Immature natural killer cell (primary cell): ENCODE measurements around the gene AQP3. TPM values are rescaled to one million over a fixed set of nuclear protein-coding genes. Genes with fewer than 3 reads are reported as not detected.
"Not testable (repeated sequence)": the region's sequence is repeated elsewhere in the genome, so short reads cannot be mapped to it uniquely, and the experiment has no call there.

Experiments
- DNase-seq, 3 donors: peaks; one replicate each; pipeline ENCODE4 v3.0.0; 2022; ENCODE audit warnings: mixed read lengths in 1 of 3
- H3K27ac Mint-ChIP-seq, 6 donors: one replicate each; pipeline ENCODE4 v1.8.0; 2020; ENCODE audit warnings: mixed read lengths in 6 of 6, mild to moderate bottlenecking in 5 of 6, inconsistent platforms in 4 of 6, moderate library complexity in 3 of 6
- H3K27me3 Mint-ChIP-seq, 3 donors: one replicate each; pipeline ENCODE4 v1.8.0; 2020 to 2021; ENCODE audit warnings: low read depth in 3 of 3, mild to moderate bottlenecking in 3 of 3, mixed read lengths in 3 of 3, moderate library complexity in 3 of 3, inconsistent platforms in 1 of 3
- H3K36me3 Mint-ChIP-seq, 3 donors: one replicate each; pipeline ENCODE4 v1.8.0; 2020; ENCODE audit warnings: mixed read lengths in 3 of 3, inconsistent platforms in 2 of 3, mild to moderate bottlenecking in 2 of 3
- H3K4me1 Mint-ChIP-seq, 2 donors: one replicate each; pipeline ENCODE4 v1.8.0; 2020; ENCODE audit warnings: inconsistent platforms in 2 of 2, mild to moderate bottlenecking in 2 of 2, mixed read lengths in 2 of 2, moderate library complexity in 1 of 2
- H3K4me3 Mint-ChIP-seq, 5 donors: one replicate each; pipeline ENCODE4 v1.8.0; 2020; ENCODE audit warnings: mild to moderate bottlenecking in 5 of 5, mixed read lengths in 5 of 5, inconsistent platforms in 3 of 5, moderate library complexity in 3 of 5
- H3K9me3 Mint-ChIP-seq, 6 donors: one replicate each; pipeline ENCODE4 v1.8.0; 2020; ENCODE audit warnings: mild to moderate bottlenecking in 6 of 6, mixed read lengths in 6 of 6, inconsistent platforms in 4 of 6, moderate library complexity in 3 of 6
- polyA plus RNA-seq, 3 donors: library from polyadenylated mRNA; unstranded; fragments of 300-500 nt; fragmentation: Illumina TruSeq; gene quantifications; one replicate each; pipeline ENCODE4 v1.2.3, GENCODE V29; 2021

The AQP3 gene
- polyA plus RNA-seq, 3 donors from 2014 or later: 5.2 to 7.9 (median 5.4) TPM

DNA sequence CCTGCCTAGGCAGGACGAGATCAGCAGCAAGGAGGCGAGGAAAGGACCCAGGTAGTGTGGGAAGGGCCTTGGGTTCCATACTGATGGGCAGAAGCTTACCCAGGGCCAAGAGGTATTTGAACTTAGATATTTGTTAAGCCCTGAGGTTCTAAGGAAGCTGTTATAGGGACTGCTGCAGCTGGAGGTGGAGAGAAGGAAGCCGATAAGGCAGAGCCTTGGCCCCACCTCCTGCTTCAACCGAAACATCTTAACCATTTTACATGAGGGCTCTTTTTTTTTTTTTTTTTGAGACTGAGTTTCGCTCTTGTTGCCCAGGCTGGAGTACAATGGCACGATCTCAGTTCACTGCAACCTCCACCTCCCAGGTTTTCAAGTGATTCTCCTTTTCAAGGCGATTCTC lies 8.6 kb upstream of the AQP3 start:
- Mint-ChIP-seq H3K4me1 (no peaks in the 10 kb centered on the region), H3K36me3 (peaks cover 0 to 1% (median under 1%) of the 10 kb centered on the region in 3 donors), H3K27ac (peak overlapping the region in 1 of 6 donors; percentile 46), H3K27me3 (peaks cover 0 to 4% (median 2%) of the 10 kb centered on the region in 3 donors), H3K4me3 (no peak overlapping the region), H3K9me3 (no peaks in the 10 kb centered on the region)
- DNase-seq: no peak

DNA sequence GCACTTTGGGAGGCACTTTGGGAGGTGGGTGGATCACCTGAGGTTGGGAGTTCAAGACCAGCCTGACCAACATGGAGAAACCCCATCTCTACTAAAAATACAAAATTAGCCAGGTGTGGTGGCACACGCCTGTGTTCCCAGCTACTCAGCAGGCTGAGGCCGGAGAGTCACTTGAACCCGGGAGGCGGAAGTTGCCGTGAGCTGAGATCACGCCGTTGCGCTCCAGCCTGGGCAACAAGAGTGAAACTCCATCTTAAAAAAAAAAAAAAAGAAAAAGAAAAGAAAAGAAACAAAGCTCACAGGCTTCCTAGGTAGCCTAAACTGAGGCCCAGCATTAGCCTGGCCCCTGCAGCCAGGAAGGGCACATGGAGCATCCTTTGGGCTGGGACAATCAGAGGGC lies 8.1 kb upstream of the AQP3 start:
- not testable (repeated sequence) for DNase-seq, H3K4me3 Mint-ChIP-seq, H3K9me3 Mint-ChIP-seq, H3K4me1 Mint-ChIP-seq, H3K27me3 Mint-ChIP-seq, H3K36me3 Mint-ChIP-seq
- peak overlapping the region in 1 of 6 donors; percentile 46 for H3K27ac Mint-ChIP-seq

DNA sequence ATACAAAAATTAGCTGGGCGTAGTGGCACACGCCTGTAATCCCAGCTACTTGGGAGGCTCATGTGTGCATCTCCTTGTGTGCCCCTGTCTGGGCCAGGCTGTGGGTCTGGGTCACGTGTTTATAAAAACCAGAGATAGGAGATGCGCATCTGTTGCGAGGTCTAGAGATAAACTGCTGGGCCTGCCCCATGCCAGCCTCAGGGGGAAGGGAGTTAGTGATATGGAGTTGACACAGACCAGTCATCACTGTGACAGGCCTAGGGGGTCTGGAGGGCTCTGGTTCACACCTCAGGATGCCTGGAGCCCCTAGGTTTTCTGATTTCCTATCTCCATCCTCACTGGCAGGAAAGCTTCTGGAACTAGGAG lies 7.3 kb upstream of the AQP3 start:
- DNase-seq, H3K36me3 Mint-ChIP-seq, H3K9me3 Mint-ChIP-seq, H3K4me3 Mint-ChIP-seq, H3K4me1 Mint-ChIP-seq, H3K27ac Mint-ChIP-seq, H3K27me3 Mint-ChIP-seq: not testable (repeated sequence)

DNA sequence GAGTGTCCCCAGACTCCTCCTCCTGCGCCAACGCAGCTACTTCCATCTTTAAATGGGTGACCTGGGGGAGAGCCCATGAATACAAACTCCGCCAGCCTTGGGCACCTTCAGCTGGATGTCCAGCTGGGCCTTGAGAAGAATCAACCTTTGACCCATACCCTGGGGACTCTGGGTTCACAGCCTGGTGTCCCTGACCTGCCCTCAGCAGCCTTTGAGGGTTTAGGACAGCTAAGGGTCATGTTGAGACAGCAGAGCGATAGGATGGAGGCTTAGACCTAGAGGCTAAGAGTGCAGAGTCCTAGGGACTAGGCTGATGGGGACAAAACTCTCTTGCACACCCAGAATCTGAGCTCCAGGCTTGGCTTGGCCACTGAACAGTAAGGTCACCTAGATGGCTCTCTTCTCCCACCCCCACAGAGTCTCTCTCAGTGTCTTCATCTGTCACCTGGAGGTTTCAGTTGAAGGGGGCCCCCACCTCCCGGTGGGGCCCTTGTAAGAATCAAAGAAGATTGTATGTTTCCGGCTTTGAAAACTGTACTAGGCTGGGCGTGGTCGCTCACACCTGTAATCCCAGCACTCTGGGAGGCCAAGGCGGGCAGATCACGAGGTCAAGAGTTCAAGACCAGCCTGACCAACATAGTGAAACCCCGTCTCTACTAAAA lies 6.7 kb upstream of the AQP3 start:
- Mint-ChIP-seq H3K4me1 (no peaks in the 10 kb centered on the region), H3K9me3 (no peaks in the 10 kb centered on the region), H3K4me3 (no peak overlapping the region), H3K36me3 (no peaks in the 10 kb centered on the region), H3K27ac (no peak overlapping the region), H3K27me3 (peaks cover 0 to 4% (median 4%) of the 10 kb centered on the region in 3 donors)
- no peak for DNase-seq

DNA sequence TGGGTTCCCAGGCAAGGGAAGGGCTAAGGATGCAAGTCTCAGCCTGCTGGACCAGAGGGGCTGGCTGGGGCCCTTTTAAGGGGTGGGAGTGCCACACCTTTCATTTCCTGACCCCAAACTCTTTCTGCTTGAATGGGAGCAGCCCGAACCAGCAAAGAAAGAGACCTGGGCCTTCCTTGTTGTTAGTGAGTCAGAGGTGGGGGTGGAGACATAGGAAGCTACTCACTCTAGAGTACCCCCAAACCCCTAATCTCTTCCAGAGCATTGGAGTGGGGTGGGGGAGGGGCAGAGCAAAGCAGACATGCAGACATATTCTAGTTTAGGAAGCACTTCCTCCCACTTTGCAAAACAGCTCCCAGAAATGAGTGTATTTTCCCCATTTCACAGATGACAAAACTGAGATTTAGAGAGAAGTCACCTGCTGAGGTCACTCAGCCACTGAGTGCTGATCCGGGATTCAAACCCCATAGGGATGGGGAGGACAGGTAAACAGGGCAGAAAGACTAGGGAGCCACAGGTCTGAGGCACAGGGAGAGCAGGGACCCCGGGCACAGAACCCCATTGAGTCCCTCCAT lies 6.0 kb upstream of the AQP3 start:
- peaks cover 3 to 4% (median 4%) of the 10 kb centered on the region in 3 donors for H3K27me3 Mint-ChIP-seq
- DNase-seq: no peak
- no peak overlapping the region for H3K4me3 Mint-ChIP-seq
- H3K9me3 Mint-ChIP-seq: no peaks in the 10 kb centered on the region
- no peak overlapping the region for H3K27ac Mint-ChIP-seq
- H3K36me3 Mint-ChIP-seq: no peaks in the 10 kb centered on the region
- H3K4me1 Mint-ChIP-seq: peaks cover 0 to 2% of the 10 kb centered on the region in 2 donors

DNA sequence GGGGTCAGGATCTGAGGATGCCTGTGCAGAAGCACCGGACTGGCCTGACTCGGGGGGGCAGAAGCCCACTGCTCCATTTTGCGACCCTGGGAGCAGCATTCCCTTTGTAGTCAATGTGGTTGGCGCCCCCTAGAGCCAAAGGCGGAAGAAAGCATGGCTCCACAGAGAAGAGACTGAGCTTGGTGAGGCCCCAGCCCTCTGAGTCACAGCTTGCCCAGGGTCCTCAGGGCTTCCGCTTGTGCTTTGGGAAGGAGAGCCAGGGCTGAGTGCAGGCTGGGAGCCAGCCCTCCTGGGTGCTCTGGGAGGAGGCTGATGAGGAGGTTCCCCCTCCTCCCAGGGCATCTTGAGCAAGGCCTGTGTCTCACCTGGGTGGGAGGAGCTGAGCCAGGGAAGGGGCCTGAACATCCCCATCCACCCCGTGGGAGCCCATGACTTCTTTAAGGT lies 5.5 kb upstream of the AQP3 start:
- Mint-ChIP-seq H3K36me3 (no peaks in the 10 kb centered on the region), H3K4me3 (no peak overlapping the region), H3K27ac (no peak overlapping the region), H3K4me1 (peaks cover 5 to 7% of the 10 kb centered on the region in 2 donors), H3K9me3 (no peaks in the 10 kb centered on the region), H3K27me3 (peaks cover 4% of the 10 kb centered on the region in 3 donors)
- DNase-seq: peak; percentile 12 to 15 (median 13)

DNA sequence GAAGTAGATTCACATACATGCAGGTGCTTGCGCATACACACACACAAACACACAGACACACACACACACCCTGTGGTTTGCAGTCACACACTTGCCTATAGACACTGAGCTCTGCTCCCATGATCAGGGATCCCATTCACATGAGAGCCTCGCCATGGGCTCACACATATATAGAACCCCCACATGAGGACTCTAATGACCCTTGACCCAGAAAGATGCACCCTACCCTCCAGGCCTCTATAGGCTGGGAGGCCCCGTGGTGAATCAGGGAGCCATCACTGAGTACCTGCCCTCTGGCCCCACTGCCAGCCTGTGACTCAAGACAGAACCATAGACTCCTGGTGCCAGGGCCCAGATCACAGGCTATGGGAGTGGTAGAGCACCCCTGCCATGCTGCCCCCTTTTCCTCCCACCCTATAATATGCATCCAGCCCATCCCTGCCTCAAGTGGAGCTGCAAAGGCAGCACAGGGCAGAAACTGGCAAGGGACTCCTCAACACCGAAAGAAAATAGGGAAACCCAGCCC lies 3.3 kb upstream of the AQP3 start:
- H3K4me1 Mint-ChIP-seq: peaks cover 24 to 25% of the 10 kb centered on the region in 2 donors
- DNase-seq: no peak
- no peak overlapping the region for H3K4me3 Mint-ChIP-seq

DNA sequence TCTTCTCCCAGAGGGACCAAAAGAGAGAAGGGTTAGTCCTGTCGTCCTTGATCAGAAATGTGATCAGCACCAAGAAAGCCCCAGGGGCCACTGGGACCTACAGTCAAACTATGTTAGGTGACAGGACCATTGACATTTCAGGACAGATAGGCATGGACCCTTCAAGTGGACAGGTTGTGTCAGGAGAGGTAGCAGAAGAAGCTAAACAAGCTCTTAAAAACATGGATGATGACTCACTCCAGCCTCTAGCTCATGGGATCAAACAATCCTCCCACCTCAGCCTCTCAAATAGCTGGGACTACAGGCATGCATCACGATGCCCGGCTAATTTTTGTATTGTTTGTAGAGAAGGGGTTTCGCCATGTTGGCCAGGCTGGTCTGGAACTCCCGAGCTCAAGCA lies 2.3 kb upstream of the AQP3 start:
- Mint-ChIP-seq H3K27me3 (peaks cover 2 to 4% (median 4%) of the 10 kb centered on the region in 3 donors), H3K36me3 (no peaks in the 10 kb centered on the region), H3K4me1 (peaks cover 27 to 30% of the 10 kb centered on the region in 2 donors), H3K9me3 (no peaks in the 10 kb centered on the region), H3K4me3 (no peak overlapping the region), H3K27ac (no peak overlapping the region)
- DNase-seq: no peak

More for the DNA sequence above, 3.3 kb upstream of the AQP3 start:
- no peaks in the 10 kb centered on the region for H3K36me3 Mint-ChIP-seq
- peak overlapping the region in 1 of 6 donors; percentile 74 for H3K27ac Mint-ChIP-seq
- no peaks in the 10 kb centered on the region for H3K9me3 Mint-ChIP-seq
- peaks cover 2 to 4% (median 4%) of the 10 kb centered on the region in 3 donors for H3K27me3 Mint-ChIP-seq

DNA sequence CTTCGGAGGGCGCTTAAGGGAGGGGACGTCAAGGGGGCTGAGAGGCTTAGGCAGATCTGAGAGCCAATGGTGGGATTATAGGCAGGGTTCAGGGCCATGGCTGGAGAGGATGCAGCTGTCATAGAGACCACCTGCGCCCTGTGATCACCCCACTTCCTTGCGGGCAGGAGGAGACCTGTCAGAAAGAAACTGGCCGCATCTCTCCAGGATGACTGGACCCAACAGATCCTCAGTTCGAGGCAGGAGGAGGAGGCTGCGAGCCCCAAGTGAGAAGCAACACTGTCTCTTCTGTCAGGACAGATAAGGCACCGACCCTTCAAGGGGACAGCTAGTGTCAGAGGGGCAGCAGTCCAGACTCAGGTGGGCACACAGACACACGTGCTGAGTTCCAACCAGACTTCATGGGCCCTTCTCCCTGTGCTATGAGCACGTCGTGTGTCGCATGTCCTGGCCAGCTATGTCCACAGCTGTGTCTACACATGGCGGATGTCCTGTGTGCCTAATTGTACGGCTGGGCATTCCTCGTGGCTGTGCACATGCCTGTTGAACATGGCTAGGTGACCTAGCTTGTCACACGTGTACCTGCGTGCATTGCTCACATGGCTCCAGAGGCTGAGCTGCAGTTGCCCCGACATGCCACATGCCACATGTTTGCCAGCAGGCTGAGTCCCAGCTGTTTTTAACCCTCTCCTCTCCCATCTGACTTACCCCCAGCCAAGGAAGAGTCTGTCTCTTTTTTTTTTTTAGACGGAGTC lies 583 bp upstream of the AQP3 start:
- peak overlapping the region; percentile 83 to 89 (median 88) for H3K4me3 Mint-ChIP-seq
- DNase-seq: no peak

DNA sequence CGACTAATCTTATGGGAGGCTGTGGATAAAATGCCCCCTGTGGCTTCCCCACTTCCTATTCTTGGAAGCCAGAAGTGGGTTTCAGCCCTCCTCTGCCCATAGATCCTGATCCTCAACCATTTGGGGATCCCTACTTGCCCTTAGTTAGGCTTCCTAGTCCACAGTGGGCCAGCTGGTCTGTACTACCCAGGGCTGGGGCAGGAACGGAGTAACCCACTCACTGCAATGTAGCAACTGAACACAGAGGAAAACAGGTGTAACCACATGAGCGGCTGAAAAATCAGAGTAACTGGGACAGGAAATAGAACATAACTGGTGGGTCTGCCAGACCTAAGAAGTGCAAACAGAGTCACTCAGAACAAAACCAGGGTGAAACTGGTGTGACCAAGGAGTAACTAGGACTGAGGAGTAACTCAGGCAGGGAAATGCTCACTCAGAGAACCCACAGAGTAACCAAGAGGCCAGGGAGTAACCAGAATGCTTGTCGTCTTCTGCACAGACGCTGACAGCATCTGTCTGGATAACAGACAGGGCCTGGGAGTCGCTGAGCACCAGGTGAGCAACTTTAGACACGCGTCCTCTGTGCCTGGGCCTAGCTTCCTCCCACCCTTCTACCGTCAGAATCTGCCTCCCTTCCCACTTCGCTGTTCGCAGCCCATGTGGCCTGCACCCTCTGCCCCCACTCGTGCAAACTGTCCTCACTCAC lies 1.0 kb downstream of the AQP3 start:
- H3K9me3 Mint-ChIP-seq: no peaks in the 10 kb centered on the region
- H3K4me1 Mint-ChIP-seq: peaks cover 27 to 30% of the 10 kb centered on the region in 2 donors

More for the DNA sequence above, 583 bp upstream of the AQP3 start:
- peak overlapping the region in 5 of 6 donors; percentile 20 to 86 (median 74) for H3K27ac Mint-ChIP-seq
- no peaks in the 10 kb centered on the region for H3K9me3 Mint-ChIP-seq
- no peaks in the 10 kb centered on the region for H3K36me3 Mint-ChIP-seq
- H3K4me1 Mint-ChIP-seq: peaks cover 27 to 30% of the 10 kb centered on the region in 2 donors
- peaks cover 2 to 4% (median 4%) of the 10 kb centered on the region in 3 donors for H3K27me3 Mint-ChIP-seq

DNA sequence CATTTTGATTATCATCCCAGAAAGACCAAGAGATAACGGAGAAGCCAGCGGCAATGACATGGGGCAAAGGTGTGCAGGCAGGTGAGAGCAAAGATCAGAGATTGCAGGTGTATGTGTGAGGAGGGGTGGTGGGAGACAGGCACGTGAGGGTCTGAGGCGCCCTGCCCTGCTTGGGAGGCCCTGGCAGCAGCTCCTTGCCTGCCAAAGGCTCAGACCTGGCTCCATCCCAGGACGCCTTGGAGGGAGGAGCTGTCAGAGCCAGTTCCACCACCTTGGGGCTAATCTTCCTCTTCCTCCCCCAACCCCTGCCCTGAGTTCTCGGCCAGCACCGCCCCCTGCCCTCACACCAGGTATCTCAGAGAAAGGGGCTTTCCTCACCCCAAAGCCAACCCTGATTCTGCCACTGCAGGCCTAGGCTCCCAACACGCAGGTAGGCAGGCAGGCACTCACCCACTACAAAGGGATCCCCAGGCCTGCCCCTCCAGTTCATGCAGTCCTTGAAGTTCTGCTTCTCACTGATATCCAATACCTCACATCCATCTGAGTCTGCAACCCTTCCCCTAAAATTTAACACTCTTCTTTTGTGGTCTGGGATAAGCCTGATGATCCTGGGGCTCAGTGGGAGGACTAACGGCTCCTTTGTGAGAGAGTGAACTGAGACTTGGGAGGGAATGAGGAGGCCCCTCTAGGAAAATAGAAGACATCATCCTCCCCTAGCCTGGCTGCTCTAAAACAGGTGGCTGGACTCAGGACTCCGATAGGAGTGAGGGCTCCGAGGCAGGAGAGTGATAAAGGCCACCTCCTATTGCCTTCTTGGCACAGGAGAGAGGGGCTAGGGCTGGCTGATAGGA lies 1.8 kb downstream of the AQP3 start:
- peaks cover 27 to 30% of the 10 kb centered on the region in 2 donors for H3K4me1 Mint-ChIP-seq
- H3K27ac Mint-ChIP-seq: peak overlapping the region; percentile 30 to 94 (median 90)
- H3K36me3 Mint-ChIP-seq: no peaks in the 10 kb centered on the region
- H3K27me3 Mint-ChIP-seq: peaks cover 0 to 4% (median 2%) of the 10 kb centered on the region in 3 donors
- H3K4me3 Mint-ChIP-seq: peak overlapping the region in 1 of 5 donors; percentile 95
- no peaks in the 10 kb centered on the region for H3K9me3 Mint-ChIP-seq
- DNase-seq: no peak

More for the DNA sequence above, 1.0 kb downstream of the AQP3 start:
- H3K27me3 Mint-ChIP-seq: peaks cover 0 to 4% (median 4%) of the 10 kb centered on the region in 3 donors
- H3K27ac Mint-ChIP-seq: peak overlapping the region; percentile 87 to 94 (median 90)
- DNase-seq: peak; percentile 40 to 49 (median 45)
- H3K4me3 Mint-ChIP-seq: peak overlapping the region; percentile 84 to 95 (median 89)
- H3K36me3 Mint-ChIP-seq: no peaks in the 10 kb centered on the region

DNA sequence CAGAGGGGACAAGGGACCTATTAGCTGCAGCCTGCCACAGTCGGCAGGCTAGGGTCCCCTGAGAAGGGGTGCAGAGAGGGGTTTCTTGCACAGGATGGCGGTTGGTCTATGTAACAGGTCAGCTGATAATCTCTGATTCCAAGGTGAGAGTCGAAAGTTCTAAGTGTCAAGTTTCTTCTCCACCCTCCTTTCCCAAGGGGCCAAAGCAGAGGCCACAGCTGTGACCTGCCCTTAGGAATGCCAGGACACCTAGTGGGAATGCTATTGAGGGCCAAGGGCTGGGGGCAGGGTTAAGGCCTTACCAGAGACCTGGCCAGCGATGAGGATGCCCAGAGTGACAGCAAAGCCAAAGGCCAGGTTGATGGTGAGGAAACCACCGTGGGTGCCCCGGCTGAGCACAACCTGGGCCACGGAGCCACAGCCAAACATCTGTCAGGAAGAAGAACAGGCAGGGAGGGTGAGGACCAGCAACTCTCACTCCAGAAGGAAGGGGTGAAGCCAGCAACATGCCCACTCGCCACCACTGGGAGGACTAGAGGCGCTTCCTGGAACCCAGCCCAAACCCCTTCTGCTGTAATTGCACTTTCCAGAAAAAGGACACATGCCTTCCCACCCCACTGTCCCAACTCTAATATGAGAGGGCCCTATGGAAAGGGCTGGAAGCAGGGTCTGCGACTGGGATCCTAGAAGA lies 3.8 kb downstream of the AQP3 start:
- Mint-ChIP-seq H3K4me3 (no peak overlapping the region), H3K36me3 (peaks cover 0 to 4% (median 0%) of the 10 kb centered on the region in 3 donors), H3K9me3 (no peaks in the 10 kb centered on the region), H3K27ac (no peak overlapping the region), H3K4me1 (peaks cover 27 to 30% of the 10 kb centered on the region in 2 donors), H3K27me3 (peaks cover 0 to 5% (median 0%) of the 10 kb centered on the region in 3 donors)
- DNase-seq: no peak
